Keratinocyte (primary cell): ENCODE data around the gene UHRF2. TPM values are rescaled to one million over a fixed set of nuclear protein-coding genes. Genes with fewer than 3 reads are reported as not detected.

Experiments
- DNase-seq: peaks from one replicate; pipeline ENCODE4 v3.0.0-alpha.2; 2011; ENCODE audit warnings: low read depth, missing footprints, low spot score
- FAIRE-seq: peaks from 2 replicates; lab custom pipeline; 2011; peaks lifted over from hg19 to GRCh38; lab: Jason Lieb, UNC
- H2AFZ ChIP-seq: 2 replicates; pipeline ENCODE4 v1.6.0; 2012; ENCODE audit warnings: low read length, control low read depth, inconsistent platforms; ENCODE audit not compliant: control insufficient read depth
- H3K27ac ChIP-seq: 2 replicates; pipeline ENCODE4 v1.5.1; 2011; ENCODE audit warnings: low read length; ENCODE audit not compliant: control insufficient read depth, insufficient read depth
- H3K27me3 ChIP-seq: 3 replicates; pipeline ENCODE4 v1.6.0; 2011; ENCODE audit warnings: low read length; ENCODE audit not compliant: control insufficient read depth, insufficient read depth; ENCODE audit errors: extremely low read depth
- H3K36me3 ChIP-seq, 2 experiments: 2 replicates in 1 of 2; 3 replicates in 1 of 2; pipeline ENCODE4 v1.5.1; 2011; ENCODE audit warnings: low read length in 2 of 2, mild to moderate bottlenecking in 1 of 2; ENCODE audit not compliant: control insufficient read depth in 2 of 2, insufficient read depth in 2 of 2; ENCODE audit errors: extremely low read depth in 1 of 2
- H3K4me1 ChIP-seq: 3 replicates; pipeline ENCODE4 v1.5.1; 2011; ENCODE audit warnings: low read length; ENCODE audit not compliant: control insufficient read depth, insufficient read depth; ENCODE audit errors: extremely low read depth
- H3K4me2 ChIP-seq: 3 replicates; pipeline ENCODE4 v1.6.0; 2011; ENCODE audit warnings: low read depth, low read length; ENCODE audit not compliant: control insufficient read depth, insufficient read depth; ENCODE audit errors: extremely low read depth
- H3K4me3 ChIP-seq, 3 experiments: fragments of 200-600 bp in 1 of 3; sonication (generic) in 1 of 3; 2 replicates in 2 of 3; 3 replicates in 1 of 3; pipeline ENCODE4 v1.5.1; 2011 to 2016; ENCODE audit warnings: low read length in 3 of 3, mild to moderate bottlenecking in 3 of 3, control low read depth in 2 of 3, inconsistent platforms in 1 of 3, low read depth in 1 of 3, mixed read lengths in 1 of 3, mixed run types in 1 of 3, moderate library complexity in 1 of 3; ENCODE audit not compliant: control insufficient read depth in 2 of 3, insufficient read depth in 2 of 3; ENCODE audit errors: extremely low read depth in 1 of 3
- H3K79me2 ChIP-seq: 2 replicates; pipeline ENCODE4 v1.6.0; 2012; ENCODE audit warnings: low read length; ENCODE audit not compliant: control insufficient read depth, insufficient read depth
- H3K9ac ChIP-seq: 3 replicates; pipeline ENCODE4 v1.6.0; 2011; ENCODE audit warnings: low read length; ENCODE audit not compliant: control insufficient read depth, insufficient read depth; ENCODE audit errors: extremely low read depth
- H3K9me1 ChIP-seq: 3 replicates; pipeline ENCODE4 v1.6.0; 2011; ENCODE audit warnings: low read length; ENCODE audit not compliant: control insufficient read depth, insufficient read depth; ENCODE audit errors: extremely low read depth
- H3K9me3 ChIP-seq: 2 replicates; pipeline ENCODE4 v1.5.1; 2012; ENCODE audit warnings: low read depth, low read length; ENCODE audit not compliant: control insufficient read depth
- H4K20me1 ChIP-seq: 3 replicates; pipeline ENCODE4 v1.6.0; 2011; ENCODE audit warnings: low read length; ENCODE audit not compliant: control insufficient read depth, insufficient read depth; ENCODE audit errors: extremely low read depth
- EZH2 ChIP-seq: IDR thresholded peaks from one replicate; pipeline ENCODE4 v1.6.1; 2012; ENCODE audit warnings: inconsistent platforms, mild to moderate bottlenecking, low read length, moderate library complexity
- dilution Hi-C: fragments of 300-500 bp; cut with MboI; formaldehyde crosslinking; loops from one replicate; pipeline ENCODE4 v1.7.0; 2020; ENCODE audit warnings: low sequenced_read_pairs; ENCODE audit not compliant: extremely low pct_ligation_motif_present
- polyA plus RNA-seq, 5 experiments: library from polyadenylated mRNA; depleted of rRNA in 3 of 5; stranded (reverse) in 3 of 5; stranded (forward) in 1 of 5; unstranded in 1 of 5; fragments of >200 nt; gene quantifications; 1 replicate in 1 of 5; 2 replicates in 3 of 5; 3 replicates in 1 of 5; pipeline versions ENCODE4 v1.2.1 to v1.2.3, GENCODE V29; 2011 to 2012; ENCODE audit warnings: missing spikeins in 2 of 5, low read depth in 1 of 5, low replicate concordance in 1 of 5
- TF ChIP-seq, protein P1 (sequence below), 3 experiments: IDR thresholded peaks in 1 of 3; conservative IDR thresholded peaks in 1 of 3; optimal IDR thresholded peaks in 1 of 3; 2 replicates in 2 of 3; 3 replicates in 1 of 3; pipeline versions ENCODE3 to v1.5.1; 2011; ENCODE audit warnings: low read length in 3 of 3, mild to moderate bottlenecking in 3 of 3, moderate library complexity in 2 of 3, control low read depth in 1 of 3, inconsistent platforms in 1 of 3; ENCODE audit not compliant: insufficient read depth in 2 of 3; ENCODE audit errors: extremely low read depth in 1 of 3

Gene UHRF2
- polyA plus RNA-seq, 1 donor (not counting 4 experiments of a cell fraction or from before 2014, with no cell fraction given): 77.0 TPM

DNA sequence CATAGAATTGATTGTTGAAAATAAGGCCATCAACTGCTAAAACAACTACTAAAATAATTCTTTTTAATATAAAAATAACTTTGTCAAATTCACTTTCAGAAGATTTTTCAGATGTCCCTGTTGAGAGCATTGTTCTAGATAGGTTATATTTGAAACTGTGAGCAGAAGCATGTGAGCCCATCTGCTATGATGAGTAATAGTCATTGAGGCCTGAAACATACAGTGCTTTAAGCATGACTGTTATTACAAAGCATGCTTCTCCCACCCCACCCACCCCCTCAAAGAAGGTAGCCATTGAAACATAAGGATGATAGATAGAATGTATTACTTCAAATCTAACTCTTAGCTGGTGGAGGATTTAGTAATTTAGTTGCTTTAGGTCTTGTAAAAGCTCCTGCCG lies 86.0 kb downstream of the UHRF2 start:
- Histone ChIP-seq H3K36me3 (peaks cover 5 to 24% of the 10 kb centered on the region in 2 experiments), H3K79me2 (peaks cover 3% of the 10 kb centered on the region), H3K27ac (peak overlapping the region; percentile 74), H2AFZ (no peak overlapping the region), H3K4me1 (peaks cover 13% of the 10 kb centered on the region), H3K27me3 (no peaks in the 10 kb centered on the region), H3K4me2 (no peak overlapping the region), H3K4me3 (no peak overlapping the region), H3K9me1 (no peaks in the 10 kb centered on the region), H3K9me3 (no peaks in the 10 kb centered on the region), H4K20me1 (no peaks in the 10 kb centered on the region), H3K9ac (no peak overlapping the region)
- FAIRE-seq (no peak), DNase-seq (no peak)
- TF ChIP-seq, protein P1, sequence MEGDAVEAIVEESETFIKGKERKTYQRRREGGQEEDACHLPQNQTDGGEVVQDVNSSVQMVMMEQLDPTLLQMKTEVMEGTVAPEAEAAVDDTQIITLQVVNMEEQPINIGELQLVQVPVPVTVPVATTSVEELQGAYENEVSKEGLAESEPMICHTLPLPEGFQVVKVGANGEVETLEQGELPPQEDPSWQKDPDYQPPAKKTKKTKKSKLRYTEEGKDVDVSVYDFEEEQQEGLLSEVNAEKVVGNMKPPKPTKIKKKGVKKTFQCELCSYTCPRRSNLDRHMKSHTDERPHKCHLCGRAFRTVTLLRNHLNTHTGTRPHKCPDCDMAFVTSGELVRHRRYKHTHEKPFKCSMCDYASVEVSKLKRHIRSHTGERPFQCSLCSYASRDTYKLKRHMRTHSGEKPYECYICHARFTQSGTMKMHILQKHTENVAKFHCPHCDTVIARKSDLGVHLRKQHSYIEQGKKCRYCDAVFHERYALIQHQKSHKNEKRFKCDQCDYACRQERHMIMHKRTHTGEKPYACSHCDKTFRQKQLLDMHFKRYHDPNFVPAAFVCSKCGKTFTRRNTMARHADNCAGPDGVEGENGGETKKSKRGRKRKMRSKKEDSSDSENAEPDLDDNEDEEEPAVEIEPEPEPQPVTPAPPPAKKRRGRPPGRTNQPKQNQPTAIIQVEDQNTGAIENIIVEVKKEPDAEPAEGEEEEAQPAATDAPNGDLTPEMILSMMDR (optimal IDR thresholded peaks at IDR 0.05 in 1 of 3, IDR thresholded peaks at IDR 0.05 in 1 of 3, conservative IDR thresholded peaks at IDR 0.05 in 1 of 3; ENCODE audit: extremely low read depth in 1 of 3, insufficient read depth in 2 of 3, low read length in 3 of 3): no peak
- no peak for TF ChIP-seq EZH2
- dilution Hi-C loops: no loop called here

DNA sequence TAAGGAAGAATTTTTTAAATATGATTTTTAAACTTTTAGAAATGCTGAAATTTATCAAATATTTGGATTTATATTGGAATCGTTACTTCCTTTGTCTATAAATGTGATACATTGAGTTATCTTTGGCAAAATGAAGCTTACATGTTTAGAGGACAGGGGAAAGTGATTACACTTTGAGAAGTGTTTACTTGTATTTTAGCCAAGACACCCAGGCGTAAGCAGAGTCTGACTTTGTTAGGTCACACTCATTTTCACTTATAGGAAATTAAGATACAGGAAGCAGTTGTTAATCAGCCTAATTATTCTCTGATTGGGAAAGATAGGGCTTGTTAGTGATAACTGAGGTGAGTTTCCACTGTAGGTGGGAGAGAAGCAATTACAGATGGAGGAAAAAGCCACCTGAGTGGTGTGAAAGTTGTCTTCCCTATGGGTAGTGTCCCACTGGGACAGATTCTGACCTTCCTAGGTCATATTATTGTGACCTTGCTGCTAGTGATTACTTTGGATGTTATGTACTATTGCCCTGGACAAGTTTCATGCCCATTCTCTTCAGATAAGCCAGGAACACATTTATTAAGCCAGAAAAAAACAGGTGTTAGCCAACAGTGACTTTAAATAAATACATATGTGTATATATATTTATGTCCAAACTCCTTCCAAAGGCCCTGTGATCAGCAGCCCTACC lies 88.7 kb downstream of the UHRF2 start:
- Histone ChIP-seq H2AFZ (no peak overlapping the region), H3K9me3 (no peaks in the 10 kb centered on the region), H3K9me1 (no peaks in the 10 kb centered on the region), H3K4me3 (no peak overlapping the region), H3K27me3 (no peaks in the 10 kb centered on the region), H3K4me1 (peaks cover 23% of the 10 kb centered on the region), H3K27ac (no peak overlapping the region), H3K9ac (no peak overlapping the region), H4K20me1 (no peaks in the 10 kb centered on the region), H3K4me2 (no peak overlapping the region), H3K36me3 (peaks cover 5 to 29% of the 10 kb centered on the region in 2 experiments), H3K79me2 (peaks cover 3% of the 10 kb centered on the region)
- no peak for TF ChIP-seq EZH2
- TF ChIP-seq, protein P1 (optimal IDR thresholded peaks at IDR 0.05 in 1 of 3, IDR thresholded peaks at IDR 0.05 in 1 of 3, conservative IDR thresholded peaks at IDR 0.05 in 1 of 3; ENCODE audit: extremely low read depth in 1 of 3, insufficient read depth in 2 of 3, low read length in 3 of 3): no peak
- dilution Hi-C loops: no loop called here
- DNase-seq: no peak
- FAIRE-seq: peak; percentile 41
